ENCODE data around the gene ADRA2C. TPM values are rescaled to one million over a fixed set of nuclear protein-coding genes. Genes with fewer than 3 reads are reported as not detected.

ADRA2C gene
- total RNA-seq, 1 experiment from 2014 or later = 2.4 TPM

- intact Hi-C loops (cut with micrococcal nuclease; ENCODE audit: unreplicated experiment) = no loop called here
These were observed 38.8 kb downstream of the ADRA2C start for GRCh38 chr4:3805026-3805425.

DNA sequence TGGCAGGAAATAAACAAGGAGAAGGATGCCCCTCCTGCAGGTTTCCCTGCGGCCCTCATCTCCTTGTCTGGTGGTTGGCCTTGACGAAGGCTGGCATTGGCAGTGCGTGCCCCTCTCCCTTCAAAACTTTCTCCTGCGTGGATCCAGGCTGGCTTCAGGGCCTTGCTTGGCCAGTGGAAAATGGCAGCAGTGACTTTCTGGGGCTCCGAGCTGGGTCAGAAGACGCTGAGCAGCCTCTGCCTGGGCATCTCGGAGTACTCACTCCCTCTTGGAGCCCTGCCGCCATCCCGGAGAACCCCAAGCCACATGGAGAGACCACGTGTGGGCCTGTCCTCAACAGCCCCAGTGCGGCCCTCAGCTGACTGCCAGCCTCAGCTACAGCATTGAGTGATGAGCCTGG is 39.5 kb downstream of the ADRA2C start:
- no peak overlapping the region for H3K4me3 Mint-ChIP-seq (ENCODE audit: low read depth, unreplicated experiment)
- CTCF ChIA-PET = no interaction called here
- H3K9me3 Mint-ChIP-seq (ENCODE audit: low read depth, unreplicated experiment) = no peaks in the 10 kb centered on the region
- TF ChIP-seq, protein P1, sequence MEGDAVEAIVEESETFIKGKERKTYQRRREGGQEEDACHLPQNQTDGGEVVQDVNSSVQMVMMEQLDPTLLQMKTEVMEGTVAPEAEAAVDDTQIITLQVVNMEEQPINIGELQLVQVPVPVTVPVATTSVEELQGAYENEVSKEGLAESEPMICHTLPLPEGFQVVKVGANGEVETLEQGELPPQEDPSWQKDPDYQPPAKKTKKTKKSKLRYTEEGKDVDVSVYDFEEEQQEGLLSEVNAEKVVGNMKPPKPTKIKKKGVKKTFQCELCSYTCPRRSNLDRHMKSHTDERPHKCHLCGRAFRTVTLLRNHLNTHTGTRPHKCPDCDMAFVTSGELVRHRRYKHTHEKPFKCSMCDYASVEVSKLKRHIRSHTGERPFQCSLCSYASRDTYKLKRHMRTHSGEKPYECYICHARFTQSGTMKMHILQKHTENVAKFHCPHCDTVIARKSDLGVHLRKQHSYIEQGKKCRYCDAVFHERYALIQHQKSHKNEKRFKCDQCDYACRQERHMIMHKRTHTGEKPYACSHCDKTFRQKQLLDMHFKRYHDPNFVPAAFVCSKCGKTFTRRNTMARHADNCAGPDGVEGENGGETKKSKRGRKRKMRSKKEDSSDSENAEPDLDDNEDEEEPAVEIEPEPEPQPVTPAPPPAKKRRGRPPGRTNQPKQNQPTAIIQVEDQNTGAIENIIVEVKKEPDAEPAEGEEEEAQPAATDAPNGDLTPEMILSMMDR (IDR thresholded peaks at IDR 0.05; ENCODE audit: unreplicated experiment) = no peak
- H3K27me3 Mint-ChIP-seq (ENCODE audit: unreplicated experiment) = peaks cover 67% of the 10 kb centered on the region
- DNase-seq = no peak
- no peak overlapping the region for H3K27ac Mint-ChIP-seq (ENCODE audit: unreplicated experiment)
- no peaks in the 10 kb centered on the region for H3K4me1 Mint-ChIP-seq (ENCODE audit: low read depth, unreplicated experiment)
- H3K36me3 Mint-ChIP-seq (ENCODE audit: insufficient read depth, unreplicated experiment) = peaks cover 3% of the 10 kb centered on the region
- no TSS peak for BruUV-seq (replicated peaks)
- intact Hi-C loops (cut with micrococcal nuclease; ENCODE audit: unreplicated experiment) = no loop called here

More at GRCh38 chr4:3805026-3805425, 38.8 kb downstream of the ADRA2C start:
- Mint-ChIP-seq H3K4me3 (ENCODE audit: low read depth, unreplicated experiment) (no peak overlapping the region), H3K4me1 (ENCODE audit: low read depth, unreplicated experiment) (no peaks in the 10 kb centered on the region), H3K27me3 (ENCODE audit: unreplicated experiment) (peaks cover 71% of the 10 kb centered on the region), H3K27ac (ENCODE audit: unreplicated experiment) (no peak overlapping the region), H3K36me3 (ENCODE audit: insufficient read depth, unreplicated experiment) (peaks cover 3% of the 10 kb centered on the region), H3K9me3 (ENCODE audit: low read depth, unreplicated experiment) (no peaks in the 10 kb centered on the region)
- CTCF ChIA-PET = no interaction called here
- BruUV-seq (replicated peaks) = no TSS peak
- DNase-seq = no peak
- TF ChIP-seq, protein P1 (IDR thresholded peaks at IDR 0.05; ENCODE audit: unreplicated experiment) = no peak

GRCh38 chr4:3807311-3807710 is 41.1 kb downstream of the ADRA2C start:
- no TSS peak for BruUV-seq (replicated peaks)
- CTCF ChIA-PET = no interaction called here
- no peak overlapping the region for H3K4me3 Mint-ChIP-seq (ENCODE audit: low read depth, unreplicated experiment)
- TF ChIP-seq, protein P1 (IDR thresholded peaks at IDR 0.05; ENCODE audit: unreplicated experiment) = no peak
- H3K36me3 Mint-ChIP-seq (ENCODE audit: insufficient read depth, unreplicated experiment) = peaks cover 3% of the 10 kb centered on the region
- peaks cover 51% of the 10 kb centered on the region for H3K27me3 Mint-ChIP-seq (ENCODE audit: unreplicated experiment)
- H3K4me1 Mint-ChIP-seq (ENCODE audit: low read depth, unreplicated experiment) = no peaks in the 10 kb centered on the region
- no peak overlapping the region for H3K27ac Mint-ChIP-seq (ENCODE audit: unreplicated experiment)
- intact Hi-C loops (cut with micrococcal nuclease; ENCODE audit: unreplicated experiment) = no loop called here
- no peaks in the 10 kb centered on the region for H3K9me3 Mint-ChIP-seq (ENCODE audit: low read depth, unreplicated experiment)
- no peak for DNase-seq

GRCh38 chr4:3807822-3808496 is 41.8 kb downstream of the ADRA2C start:
- intact Hi-C loops (cut with micrococcal nuclease; ENCODE audit: unreplicated experiment) = no loop called here
- CTCF ChIA-PET = interaction anchor here (0.6 kb wide), 1 partner anchor 72 kb away, joined by 9 read pairs; no protein-coding TSS in a partner anchor
- H3K36me3 Mint-ChIP-seq (ENCODE audit: insufficient read depth, unreplicated experiment) = peaks cover 3% of the 10 kb centered on the region
- H3K4me3 Mint-ChIP-seq (ENCODE audit: low read depth, unreplicated experiment) = no peak overlapping the region
- no peaks in the 10 kb centered on the region for H3K4me1 Mint-ChIP-seq (ENCODE audit: low read depth, unreplicated experiment)
- H3K27me3 Mint-ChIP-seq (ENCODE audit: unreplicated experiment) = peaks cover 49% of the 10 kb centered on the region
- BruUV-seq (replicated peaks) = no TSS peak
- no peak for DNase-seq
- TF ChIP-seq, protein P1 (IDR thresholded peaks at IDR 0.05; ENCODE audit: unreplicated experiment) = no peak
- H3K9me3 Mint-ChIP-seq (ENCODE audit: low read depth, unreplicated experiment) = no peaks in the 10 kb centered on the region
- no peak overlapping the region for H3K27ac Mint-ChIP-seq (ENCODE audit: unreplicated experiment)

Measured in Calu3 (cell line).